GM18519 (cell line): ENCODE results near the gene LINC00237.

Experiments used
- ATAC-seq: cut with Tn5 transposase; IDR thresholded peaks from one replicate; pipeline ENCODE4 v1.9.1; 2021; ENCODE audit warnings: mild to moderate bottlenecking, moderate library complexity; ENCODE audit not compliant: unreplicated experiment, low FRiP score

The LINC00237 gene

GRCh38 chr20:21106171-21107017 lies at the start of gene LINC00237:
Gene LINC00237, minus strand, starts transcription at chr20:21106358.
- ATAC-seq = no peak

- no peak for ATAC-seq
Measured at GRCh38 chr20:21155268-21155667, 49.1 kb upstream of the LINC00237 start.

- ATAC-seq = no peak
Measured at GRCh38 chr20:21154692-21155091, 48.5 kb upstream of the LINC00237 start.

GRCh38 chr20:21151791-21152190 lies 45.6 kb upstream of the LINC00237 start:
- ATAC-seq = no peak

GRCh38 chr20:21149344-21149743 lies 43.2 kb upstream of the LINC00237 start:
- ATAC-seq = no peak

GRCh38 chr20:21147593-21147992 lies 41.4 kb upstream of the LINC00237 start:
- no peak for ATAC-seq

GRCh38 chr20:21146215-21146614 lies 40.1 kb upstream of the LINC00237 start:
- ATAC-seq = no peak

GRCh38 chr20:21145424-21145823 lies 39.3 kb upstream of the LINC00237 start:
- ATAC-seq = no peak

GRCh38 chr20:21143194-21143890 lies 37.2 kb upstream of the LINC00237 start:
- ATAC-seq = no peak

- no peak for ATAC-seq
Measured at GRCh38 chr20:21141825-21142224, 35.7 kb upstream of the LINC00237 start.

GRCh38 chr20:21139881-21140566 lies 33.9 kb upstream of the LINC00237 start:
- ATAC-seq = no peak

- ATAC-seq = no peak
Measured at GRCh38 chr20:21137078-21137477, 30.9 kb upstream of the LINC00237 start.

GRCh38 chr20:21136015-21136732 lies 30.0 kb upstream of the LINC00237 start:
- no peak for ATAC-seq

GRCh38 chr20:21134883-21135493 lies 28.8 kb upstream of the LINC00237 start:
- no peak for ATAC-seq

- ATAC-seq = no peak
Measured at GRCh38 chr20:21133917-21134622, 27.9 kb upstream of the LINC00237 start.

- no peak for ATAC-seq
Measured at GRCh38 chr20:21133404-21133803, 27.2 kb upstream of the LINC00237 start.

- ATAC-seq = no peak
Measured at GRCh38 chr20:21129861-21130260, 23.7 kb upstream of the LINC00237 start.

GRCh38 chr20:21127201-21127981 lies 21.2 kb upstream of the LINC00237 start:
- no peak for ATAC-seq

- no peak for ATAC-seq
Measured at GRCh38 chr20:21126581-21126870, 20.4 kb upstream of the LINC00237 start.
